Prostate gland (tissue), 2 donors: ENCODE data around the gene SBDS.

ENCODE experiments used
- CTCF ChIP-seq, 4 experiments: fragments of 200-600 bp in 2 of 4; fragments of 450-650 bp in 2 of 4; sonication (generic) in 2 of 4; IDR thresholded peaks; 1 replicate in 3 of 4; 2 replicates in 1 of 4; pipeline ENCODE4 v1.5.1; 2016 to 2019; ENCODE audit warnings: antibody characterized with exemption in 4 of 4, mild to moderate bottlenecking in 2 of 4, moderate library complexity in 2 of 4
- POLR2A ChIP-seq: fragments of 450-650 bp; IDR thresholded peaks from one replicate; pipeline ENCODE4 v1.6.1; 2016; ENCODE audit warnings: antibody characterized with exemption, mild to moderate bottlenecking
- POLR2AphosphoS5 ChIP-seq: sonication (generic); formaldehyde crosslinking; IDR thresholded peaks from one replicate; pipeline ENCODE4 v1.6.1; 2017; ENCODE audit warnings: antibody characterized with exemption

GRCh38 chr7:67022511-67022910, 27.1 kb upstream of the SBDS start:
- no peak for TF ChIP-seq POLR2AphosphoS5
- no peak for TF ChIP-seq POLR2A
- TF ChIP-seq CTCF (IDR thresholded peaks at IDR 0.05), result no peak
